Colonic mucosa (tissue), 4 donors: Measurements from ENCODE around the gene GABRG3. TPM values are rescaled to one million over a fixed set of nuclear protein-coding genes. Genes with fewer than 3 reads are reported as not detected.

ENCODE experiments used
- DNase-seq: peaks from one replicate; pipeline ENCODE4 v3.0.0-alpha.2; 2020
- H3K27ac ChIP-seq: fragments of 200-600 bp; one replicate; pipeline ENCODE4 v1.8.0; 2021
- H3K27me3 ChIP-seq: fragments of 200-600 bp; one replicate; pipeline ENCODE4 v1.8.0; 2021
- H3K36me3 ChIP-seq: fragments of 200-600 bp; one replicate; pipeline ENCODE4 v1.8.0; 2021
- H3K4me1 ChIP-seq: fragments of 200-600 bp; one replicate; pipeline ENCODE4 v1.8.0; 2021; ENCODE audit warnings: mild to moderate bottlenecking
- H3K4me3 ChIP-seq: fragments of 200-600 bp; one replicate; pipeline ENCODE4 v1.8.0; 2021
- H3K9ac ChIP-seq, 2 donors: one replicate each; pipeline ENCODE4 v1.7.0; 2013; ENCODE audit warnings: control low read depth in 2 of 2, low read depth in 2 of 2, low read length in 2 of 2
- H3K9me3 ChIP-seq: fragments of 200-600 bp; one replicate; pipeline ENCODE4 v1.8.0; 2021
- CTCF ChIP-seq: fragments of 200-600 bp; IDR thresholded peaks from one replicate; pipeline ENCODE4 v1.8.0; 2022; ENCODE audit warnings: antibody characterized with exemption, mild to moderate bottlenecking
- intact Hi-C: fragments of 100-400 bp; cut with DNase I; formaldehyde crosslinking; loops from one replicate; pipeline ENCODE4 v1.14.1; 2022
- total RNA-seq, 2 donors: library from RNA; stranded (reverse); fragmentation: NEBNext Ultra II Directional in 1 of 2; extraction: Animal tissue kit (Norgen Biotek cat#: 25700) in 1 of 2; gene quantifications; one replicate each; pipeline ENCODE4 v1.2.1, GENCODE V29; 2021
- donor health status: healthy.
- donor health status: DM: no; HTN: no; CAD: no.
- donor health status: DM: no; HTN: no; CAD: no.

Gene GABRG3
- total RNA-seq, 2 donors from 2014 or later, result not detected

- Histone ChIP-seq H3K4me3 (no peak overlapping the region), H3K9ac (no peak overlapping the region), H3K27ac (no peak overlapping the region), H3K36me3 (no peaks in the 10 kb centered on the region), H3K4me1 (no peaks in the 10 kb centered on the region), H3K9me3 (no peaks in the 10 kb centered on the region), H3K27me3 (no peaks in the 10 kb centered on the region)
- TF ChIP-seq CTCF, result no peak
- intact Hi-C loops, result no loop called here
- no peak for DNase-seq
Observed at GRCh38 chr15:27401471-27401870, 430.5 kb downstream of the GABRG3 start.

GRCh38 chr15:27408428-27408827, 437.4 kb downstream of the GABRG3 start:
- Histone ChIP-seq H3K4me3 (no peak overlapping the region), H3K36me3 (no peaks in the 10 kb centered on the region), H3K27me3 (no peaks in the 10 kb centered on the region), H3K9ac (no peak overlapping the region), H3K27ac (no peak overlapping the region), H3K4me1 (no peaks in the 10 kb centered on the region), H3K9me3 (no peaks in the 10 kb centered on the region)
- DNase-seq, result no peak
- no peak for TF ChIP-seq CTCF
- intact Hi-C loops, result no loop called here

GRCh38 chr15:27410996-27411605, 440.1 kb downstream of the GABRG3 start:
- Histone ChIP-seq H3K4me1 (no peaks in the 10 kb centered on the region), H3K4me3 (no peak overlapping the region), H3K27ac (no peak overlapping the region), H3K36me3 (no peaks in the 10 kb centered on the region), H3K9ac (no peak overlapping the region), H3K27me3 (no peaks in the 10 kb centered on the region), H3K9me3 (no peaks in the 10 kb centered on the region)
- no peak for TF ChIP-seq CTCF
- DNase-seq, result no peak
- intact Hi-C loops, result no loop called here

GRCh38 chr15:27412415-27412814, 441.4 kb downstream of the GABRG3 start:
- no peaks in the 10 kb centered on the region for H3K4me1 ChIP-seq
- no peaks in the 10 kb centered on the region for H3K9me3 ChIP-seq
- intact Hi-C loops, result no loop called here
- no peaks in the 10 kb centered on the region for H3K27me3 ChIP-seq
- H3K36me3 ChIP-seq, result no peaks in the 10 kb centered on the region
- no peak overlapping the region for H3K9ac ChIP-seq
- TF ChIP-seq CTCF, result no peak
- no peak overlapping the region for H3K4me3 ChIP-seq
- no peak overlapping the region for H3K27ac ChIP-seq
- DNase-seq, result no peak

- Histone ChIP-seq H3K9me3 (no peaks in the 10 kb centered on the region), H3K36me3 (no peaks in the 10 kb centered on the region), H3K27me3 (no peaks in the 10 kb centered on the region), H3K27ac (no peak overlapping the region), H3K4me1 (no peaks in the 10 kb centered on the region), H3K9ac (no peak overlapping the region), H3K4me3 (no peak overlapping the region)
- DNase-seq, result no peak
- intact Hi-C loops, result no loop called here
- TF ChIP-seq CTCF, result no peak
Observed at GRCh38 chr15:27414168-27414870, 443.3 kb downstream of the GABRG3 start.
